Measurements from ENCODE around the gene GAL. TPM values are rescaled to one million over a fixed set of nuclear protein-coding genes. Genes with fewer than 3 reads are reported as not detected.

The GAL gene
- total RNA-seq, 2 donors from 2014 or later = 1.1 TPM; not detected in 1

DNA sequence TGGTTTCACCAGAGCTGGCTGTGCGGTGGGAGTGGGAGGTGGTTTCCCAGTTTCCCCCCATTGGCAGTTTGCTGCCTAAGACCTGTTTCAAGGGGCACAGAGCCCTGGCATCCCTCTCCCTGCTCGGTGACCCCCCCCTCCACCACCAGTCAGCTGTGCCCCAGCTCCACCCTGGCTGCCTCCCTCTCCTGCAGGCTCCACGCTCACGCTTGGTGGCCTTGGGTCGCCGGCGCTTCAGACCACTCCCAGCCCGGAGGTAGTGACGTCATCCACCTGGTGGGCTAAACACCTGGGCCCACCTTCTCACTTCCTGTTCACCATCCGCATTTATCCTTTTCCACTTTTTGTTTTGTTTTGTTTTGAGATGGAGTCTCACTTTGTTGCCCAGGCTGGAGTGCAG lies 7.8 kb downstream of the GAL start:
- DNase-seq (ENCODE audit: low spot score) = no peak
- H3K27me3 Mint-ChIP-seq = peaks cover 25 to 40% of the 10 kb centered on the region in 2 donors
- H3K9me3 Mint-ChIP-seq = no peaks in the 10 kb centered on the region
- no peaks in the 10 kb centered on the region for H3K36me3 Mint-ChIP-seq
- H3K27ac Mint-ChIP-seq = no peak overlapping the region
- no peak for ATAC-seq
- H3K4me1 Mint-ChIP-seq (ENCODE audit: low read depth in 2 of 2) = peaks cover 8 to 10% of the 10 kb centered on the region in 2 donors
- H3K4me3 Mint-ChIP-seq = no peak overlapping the region

- H3K9me3 Mint-ChIP-seq = no peaks in the 10 kb centered on the region
- H3K4me3 Mint-ChIP-seq = no peak overlapping the region
- H3K36me3 Mint-ChIP-seq = peaks cover 5% of the 10 kb centered on the region
- H3K27me3 Mint-ChIP-seq = peaks cover 21 to 39% of the 10 kb centered on the region in 2 donors
- no peak overlapping the region for H3K27ac Mint-ChIP-seq
- ATAC-seq (peak in 1 of 2 donors; percentile 51), DNase-seq (ENCODE audit: low spot score) (no peak)
- peaks cover 8 to 10% of the 10 kb centered on the region in 2 donors for H3K4me1 Mint-ChIP-seq (ENCODE audit: low read depth in 2 of 2)
Measured at GRCh38 chr11:68692871-68693483, 8.6 kb downstream of the GAL start.

GRCh38 chr11:68693484-68693882 lies 9.1 kb downstream of the GAL start:
- Mint-ChIP-seq H3K27me3 (peaks cover 19 to 36% of the 10 kb centered on the region in 2 donors), H3K4me1 (ENCODE audit: low read depth in 2 of 2) (peaks cover 8 to 10% of the 10 kb centered on the region in 2 donors), H3K9me3 (no peaks in the 10 kb centered on the region), H3K36me3 (peaks cover 5% of the 10 kb centered on the region), H3K27ac (no peak overlapping the region), H3K4me3 (no peak overlapping the region)
- DNase-seq (ENCODE audit: low spot score) = no peak
- ATAC-seq = no peak

GRCh38 chr11:68694431-68695297 lies 10.3 kb downstream of the GAL start:
- H3K9me3 Mint-ChIP-seq = no peaks in the 10 kb centered on the region
- ATAC-seq = no peak
- H3K27ac Mint-ChIP-seq = no peak overlapping the region

DNA sequence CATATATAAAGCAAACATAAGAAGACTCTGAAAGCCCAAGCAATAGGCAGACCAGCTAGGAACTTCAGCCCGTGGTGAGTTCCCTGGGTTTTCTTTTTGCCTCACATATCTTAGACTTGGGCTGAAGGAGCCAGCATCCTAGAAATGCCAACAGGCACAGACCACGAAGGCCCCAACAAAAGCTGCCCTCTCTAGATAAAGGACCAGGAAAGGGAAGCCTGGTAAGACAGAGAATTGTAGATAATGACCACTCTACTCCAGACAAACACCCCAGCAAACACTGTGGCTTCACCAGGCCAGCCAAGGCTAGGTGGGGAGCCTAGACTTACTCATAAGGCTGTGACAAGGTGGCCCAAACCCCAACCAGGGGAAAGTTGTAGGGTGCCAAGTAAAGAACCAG lies 11.2 kb downstream of the GAL start:
- no peak for DNase-seq (ENCODE audit: low spot score)
- peaks cover 17 to 33% of the 10 kb centered on the region in 2 donors for H3K27me3 Mint-ChIP-seq
- no peak for ATAC-seq
- no peak overlapping the region for H3K4me3 Mint-ChIP-seq
- peaks cover 8% of the 10 kb centered on the region in 2 donors for H3K4me1 Mint-ChIP-seq (ENCODE audit: low read depth in 2 of 2)
- no peaks in the 10 kb centered on the region for H3K9me3 Mint-ChIP-seq
- H3K36me3 Mint-ChIP-seq = peaks cover 5% of the 10 kb centered on the region
- no peak overlapping the region for H3K27ac Mint-ChIP-seq

More at GRCh38 chr11:68694431-68695297, 10.3 kb downstream of the GAL start:
- Mint-ChIP-seq H3K36me3 (peaks cover 5% of the 10 kb centered on the region), H3K27me3 (peaks cover 17 to 31% of the 10 kb centered on the region in 2 donors), H3K4me1 (ENCODE audit: low read depth in 2 of 2) (peaks cover 8 to 10% of the 10 kb centered on the region in 2 donors), H3K4me3 (no peak overlapping the region)
- no peak for DNase-seq (ENCODE audit: low spot score)

GRCh38 chr11:68698993-68699392 lies 14.6 kb downstream of the GAL start:
- Mint-ChIP-seq H3K36me3 (peaks cover 5% of the 10 kb centered on the region), H3K9me3 (no peaks in the 10 kb centered on the region), H3K4me1 (ENCODE audit: low read depth in 2 of 2) (no peaks in the 10 kb centered on the region), H3K27ac (no peak overlapping the region), H3K4me3 (no peak overlapping the region), H3K27me3 (peaks cover 25 to 62% of the 10 kb centered on the region in 2 donors)
- DNase-seq (ENCODE audit: low spot score) (no peak), ATAC-seq (no peak)

DNA sequence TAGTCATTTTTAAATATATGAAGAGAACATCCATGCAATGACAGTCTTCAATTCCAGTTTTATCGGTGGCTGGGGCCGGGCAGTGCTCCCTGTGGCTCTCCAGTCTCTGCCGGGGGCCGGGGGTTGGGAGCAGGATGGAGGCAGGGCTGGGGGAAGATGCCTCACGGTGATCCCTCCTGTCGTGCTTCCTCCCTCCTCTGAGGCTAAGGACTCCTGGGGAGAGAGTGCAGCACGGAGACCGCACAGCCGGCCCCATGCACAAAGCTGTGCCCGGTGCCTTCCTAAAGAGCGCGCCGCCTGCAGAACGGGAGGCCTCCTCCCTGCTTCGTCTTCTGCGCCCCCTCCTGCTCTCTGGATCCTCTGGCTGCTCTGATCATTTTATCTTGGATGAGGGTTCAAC lies 20.5 kb downstream of the GAL start:
- Mint-ChIP-seq H3K27ac (no peak overlapping the region), H3K4me3 (no peak overlapping the region), H3K36me3 (no peaks in the 10 kb centered on the region), H3K9me3 (no peaks in the 10 kb centered on the region), H3K4me1 (ENCODE audit: low read depth in 2 of 2) (no peaks in the 10 kb centered on the region), H3K27me3 (peaks cover 11 to 30% of the 10 kb centered on the region in 2 donors)
- DNase-seq (ENCODE audit: low spot score) = no peak
- ATAC-seq = peak in 1 of 2 donors; percentile 20

- Mint-ChIP-seq H3K9me3 (no peaks in the 10 kb centered on the region), H3K36me3 (no peaks in the 10 kb centered on the region), H3K27me3 (peaks cover 10 to 12% of the 10 kb centered on the region in 2 donors), H3K4me3 (no peak overlapping the region), H3K27ac (no peak overlapping the region), H3K4me1 (ENCODE audit: low read depth in 2 of 2) (no peaks in the 10 kb centered on the region)
- DNase-seq (ENCODE audit: low spot score) (no peak), ATAC-seq (no peak)
Measured at GRCh38 chr11:68707527-68707926, 23.2 kb downstream of the GAL start.

DNA sequence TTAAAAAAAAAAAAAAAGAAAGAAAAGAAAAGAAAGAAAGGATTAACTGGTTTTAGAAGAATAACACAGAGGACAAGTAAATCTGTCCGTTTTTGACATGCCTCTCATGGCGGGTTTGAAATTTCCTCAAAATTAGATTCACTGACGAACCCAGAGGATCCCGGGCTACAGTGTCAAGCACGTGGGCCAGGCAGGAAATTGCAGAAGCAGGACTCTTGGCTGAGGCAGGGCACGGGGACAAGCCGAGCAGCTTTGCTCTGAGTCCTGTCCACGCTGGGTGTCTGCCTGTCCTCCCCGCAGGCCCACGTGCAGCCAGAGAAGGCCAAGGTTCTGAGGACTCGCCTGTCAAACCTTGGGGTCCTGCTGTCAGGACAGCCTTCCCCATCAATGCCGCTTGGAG lies 24.7 kb downstream of the GAL start:
- Mint-ChIP-seq H3K9me3 (no peaks in the 10 kb centered on the region), H3K27me3 (peaks cover 0 to 4% of the 10 kb centered on the region in 2 donors), H3K36me3 (no peaks in the 10 kb centered on the region), H3K4me3 (no peak overlapping the region), H3K4me1 (ENCODE audit: low read depth in 2 of 2) (no peaks in the 10 kb centered on the region), H3K27ac (no peak overlapping the region)
- DNase-seq (ENCODE audit: low spot score) = no peak
- ATAC-seq = no peak

DNA sequence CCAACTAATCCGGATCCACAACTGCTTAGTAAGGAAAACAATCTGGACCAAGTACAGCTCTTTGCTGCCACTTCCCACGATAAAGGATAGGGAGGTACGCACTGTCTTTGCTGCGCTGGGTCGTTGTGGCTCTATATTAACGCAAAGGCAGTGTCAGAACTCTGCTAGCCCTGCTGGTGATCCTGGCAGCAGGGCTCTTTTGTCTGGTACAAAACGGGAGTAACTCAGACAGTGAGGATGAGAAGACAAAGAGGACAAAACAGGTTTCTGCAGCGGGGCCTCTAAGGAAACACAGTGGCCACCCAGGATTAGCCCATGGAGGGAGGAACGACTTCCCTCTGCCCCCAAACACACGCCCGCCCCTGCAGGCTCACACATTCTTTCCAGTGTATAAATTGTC lies 26.1 kb downstream of the GAL start:
- no peak overlapping the region for H3K27ac Mint-ChIP-seq
- H3K4me1 Mint-ChIP-seq (ENCODE audit: low read depth in 2 of 2) = no peaks in the 10 kb centered on the region
- no peaks in the 10 kb centered on the region for H3K9me3 Mint-ChIP-seq
- no peak overlapping the region for H3K4me3 Mint-ChIP-seq
- ATAC-seq (no peak), DNase-seq (ENCODE audit: low spot score) (no peak)
- H3K27me3 Mint-ChIP-seq = peaks cover 0 to 4% of the 10 kb centered on the region in 2 donors
- H3K36me3 Mint-ChIP-seq = no peaks in the 10 kb centered on the region

DNA sequence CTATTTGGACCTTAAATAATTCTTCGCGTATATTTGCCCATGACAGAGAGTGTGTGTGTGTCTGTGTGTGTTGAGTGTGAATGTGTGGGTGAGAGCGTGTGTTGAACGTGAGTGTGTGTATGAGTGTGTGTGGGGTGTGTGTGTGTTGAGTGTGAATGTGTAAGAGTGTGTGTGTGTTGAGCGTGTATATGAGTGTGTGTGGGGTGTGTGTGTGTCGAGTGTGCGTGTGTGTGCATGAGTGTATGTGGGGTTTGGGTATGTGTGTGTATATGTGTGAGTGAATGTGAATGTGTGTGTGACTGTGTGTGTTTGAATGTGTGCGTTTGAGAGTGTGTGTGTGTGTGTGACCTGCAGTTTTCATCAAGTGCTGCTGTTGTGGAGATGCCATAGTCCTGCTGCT lies 26.8 kb downstream of the GAL start:
- no peak overlapping the region for H3K27ac Mint-ChIP-seq
- no peak overlapping the region for H3K4me3 Mint-ChIP-seq
- no peaks in the 10 kb centered on the region for H3K36me3 Mint-ChIP-seq
- no peak for DNase-seq (ENCODE audit: low spot score)
- no peaks in the 10 kb centered on the region for H3K9me3 Mint-ChIP-seq
- no peaks in the 10 kb centered on the region for H3K4me1 Mint-ChIP-seq (ENCODE audit: low read depth in 2 of 2)
- ATAC-seq = no peak
- H3K27me3 Mint-ChIP-seq = peaks cover 0 to 4% of the 10 kb centered on the region in 2 donors

- H3K4me3 Mint-ChIP-seq = no peak overlapping the region
- H3K27ac Mint-ChIP-seq = no peak overlapping the region
- DNase-seq (ENCODE audit: low spot score) (no peak), ATAC-seq (no peak)
- H3K36me3 Mint-ChIP-seq = no peaks in the 10 kb centered on the region
- no peaks in the 10 kb centered on the region for H3K9me3 Mint-ChIP-seq
- H3K4me1 Mint-ChIP-seq (ENCODE audit: low read depth in 2 of 2) = no peaks in the 10 kb centered on the region
- H3K27me3 Mint-ChIP-seq = peaks cover 11% of the 10 kb centered on the region in 2 donors
Measured at GRCh38 chr11:68714060-68714856, 29.9 kb downstream of the GAL start.

DNA sequence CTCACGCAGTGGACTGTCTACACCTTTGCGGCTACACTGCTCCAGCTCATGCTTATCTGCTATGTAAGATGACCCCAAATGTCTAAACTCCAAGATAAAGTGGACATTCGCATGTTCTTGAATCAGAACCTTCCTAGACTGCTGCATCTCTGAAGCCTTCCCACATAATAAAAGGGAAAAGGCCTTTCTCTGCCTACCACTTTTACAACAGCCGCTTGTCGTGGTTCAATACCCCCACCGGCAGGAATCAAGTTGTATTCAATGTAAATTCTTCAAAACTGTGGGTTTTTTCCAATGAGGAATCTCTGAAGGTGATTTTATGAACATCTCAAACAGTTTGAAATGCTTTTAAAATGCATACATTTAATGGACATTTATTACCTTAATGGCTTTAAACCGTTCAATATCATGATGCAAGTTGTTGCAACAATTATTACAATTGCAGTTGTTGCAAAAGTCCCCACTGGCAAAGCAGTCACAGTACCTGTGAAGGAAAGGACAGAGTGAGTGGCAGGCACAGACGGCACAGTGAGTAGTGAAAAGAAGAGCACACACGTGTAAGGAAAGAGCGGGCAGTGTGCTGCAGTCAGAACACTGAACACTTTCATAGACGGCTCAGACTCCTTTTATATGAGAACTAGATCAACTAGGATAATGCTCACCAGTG lies 31.2 kb downstream of the GAL start:
- no peak overlapping the region for H3K4me3 Mint-ChIP-seq
- H3K9me3 Mint-ChIP-seq = no peaks in the 10 kb centered on the region
- ATAC-seq (no peak), DNase-seq (ENCODE audit: low spot score) (no peak)
- H3K36me3 Mint-ChIP-seq = no peaks in the 10 kb centered on the region
- H3K27me3 Mint-ChIP-seq = peaks cover 16 to 19% of the 10 kb centered on the region in 2 donors
- no peak overlapping the region for H3K27ac Mint-ChIP-seq
- no peaks in the 10 kb centered on the region for H3K4me1 Mint-ChIP-seq (ENCODE audit: low read depth in 2 of 2)

Data from natural killer cell treated with Interleukin-12 subunit alpha and Interleukin-12 subunit beta and Interleukin-15 and Interleukin-18, amount 100 ng/mL, for 72 hours (primary cell).